Measurements from ENCODE around the gene ADGRF1.
"Not testable (repeated sequence)": the region's sequence is repeated elsewhere in the genome, so short reads cannot be mapped to it uniquely, and the experiment has no call there.

DNA sequence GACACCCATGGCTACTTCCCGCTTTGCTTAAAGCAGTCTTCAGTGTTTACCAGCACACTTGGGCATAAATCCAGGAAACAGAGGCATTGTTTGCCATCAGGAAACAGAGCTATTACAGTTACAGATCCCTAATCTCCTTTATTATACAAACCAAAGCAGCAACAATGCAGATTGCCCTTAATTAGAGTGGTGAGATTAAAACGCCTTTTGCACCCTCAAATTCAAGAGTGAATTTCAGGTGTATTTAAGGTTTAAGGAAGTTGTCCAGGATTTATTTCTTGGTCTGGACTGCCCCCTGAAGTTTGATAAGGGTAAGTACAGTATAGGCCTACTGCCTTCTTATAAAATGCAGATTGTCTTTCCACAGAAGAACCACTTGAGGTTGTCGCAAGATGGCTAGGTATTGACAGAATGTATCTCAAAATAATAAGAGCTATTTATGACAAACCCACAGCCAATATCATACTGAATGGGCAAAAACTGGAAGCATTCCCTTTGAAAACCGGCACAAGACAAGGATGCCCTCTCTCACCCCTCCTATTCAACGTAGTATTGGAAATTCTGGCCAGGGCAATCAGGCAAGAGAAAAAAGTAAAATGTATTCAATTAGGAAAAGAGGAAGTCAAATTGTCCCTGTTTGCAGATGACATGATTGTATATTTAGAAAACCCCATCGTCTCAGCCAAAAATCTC lies 51.2 kb downstream of the ADGRF1 start:
- TF ChIP-seq, protein P1, sequence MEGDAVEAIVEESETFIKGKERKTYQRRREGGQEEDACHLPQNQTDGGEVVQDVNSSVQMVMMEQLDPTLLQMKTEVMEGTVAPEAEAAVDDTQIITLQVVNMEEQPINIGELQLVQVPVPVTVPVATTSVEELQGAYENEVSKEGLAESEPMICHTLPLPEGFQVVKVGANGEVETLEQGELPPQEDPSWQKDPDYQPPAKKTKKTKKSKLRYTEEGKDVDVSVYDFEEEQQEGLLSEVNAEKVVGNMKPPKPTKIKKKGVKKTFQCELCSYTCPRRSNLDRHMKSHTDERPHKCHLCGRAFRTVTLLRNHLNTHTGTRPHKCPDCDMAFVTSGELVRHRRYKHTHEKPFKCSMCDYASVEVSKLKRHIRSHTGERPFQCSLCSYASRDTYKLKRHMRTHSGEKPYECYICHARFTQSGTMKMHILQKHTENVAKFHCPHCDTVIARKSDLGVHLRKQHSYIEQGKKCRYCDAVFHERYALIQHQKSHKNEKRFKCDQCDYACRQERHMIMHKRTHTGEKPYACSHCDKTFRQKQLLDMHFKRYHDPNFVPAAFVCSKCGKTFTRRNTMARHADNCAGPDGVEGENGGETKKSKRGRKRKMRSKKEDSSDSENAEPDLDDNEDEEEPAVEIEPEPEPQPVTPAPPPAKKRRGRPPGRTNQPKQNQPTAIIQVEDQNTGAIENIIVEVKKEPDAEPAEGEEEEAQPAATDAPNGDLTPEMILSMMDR (IDR thresholded peaks at IDR 0.05) = peak; percentile 48 to 85 (median 62)
- not testable (repeated sequence) for TF ChIP-seq POLR2A (IDR thresholded peaks at IDR 0.05)
- TF ChIP-seq POLR2AphosphoS5 (IDR thresholded peaks at IDR 0.05) = peak; percentile 66

All from prostate gland (tissue), 2 donors.